ENCODE data around the gene RGP1.

DNA sequence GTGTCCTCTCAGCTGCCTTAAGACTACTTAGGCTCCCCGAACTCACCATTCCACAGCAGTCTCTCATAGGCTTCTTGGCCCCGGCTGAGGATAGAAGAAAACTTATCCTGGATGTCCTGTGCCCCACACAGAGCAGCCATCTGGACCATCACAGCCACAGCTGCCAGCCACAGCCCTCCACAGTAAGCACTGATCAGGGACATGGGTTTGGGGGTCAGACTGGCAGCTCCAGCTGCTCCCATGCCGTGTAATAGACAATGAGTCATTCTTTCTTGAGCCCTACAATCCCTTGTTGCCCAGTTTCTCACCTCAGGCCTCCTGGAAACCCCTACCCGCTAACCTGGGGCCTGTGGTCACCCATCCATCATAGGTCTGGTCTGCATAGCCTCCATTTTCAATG lies 10.9 kb upstream of the RGP1 start:
- TF ChIP-seq, protein P1, sequence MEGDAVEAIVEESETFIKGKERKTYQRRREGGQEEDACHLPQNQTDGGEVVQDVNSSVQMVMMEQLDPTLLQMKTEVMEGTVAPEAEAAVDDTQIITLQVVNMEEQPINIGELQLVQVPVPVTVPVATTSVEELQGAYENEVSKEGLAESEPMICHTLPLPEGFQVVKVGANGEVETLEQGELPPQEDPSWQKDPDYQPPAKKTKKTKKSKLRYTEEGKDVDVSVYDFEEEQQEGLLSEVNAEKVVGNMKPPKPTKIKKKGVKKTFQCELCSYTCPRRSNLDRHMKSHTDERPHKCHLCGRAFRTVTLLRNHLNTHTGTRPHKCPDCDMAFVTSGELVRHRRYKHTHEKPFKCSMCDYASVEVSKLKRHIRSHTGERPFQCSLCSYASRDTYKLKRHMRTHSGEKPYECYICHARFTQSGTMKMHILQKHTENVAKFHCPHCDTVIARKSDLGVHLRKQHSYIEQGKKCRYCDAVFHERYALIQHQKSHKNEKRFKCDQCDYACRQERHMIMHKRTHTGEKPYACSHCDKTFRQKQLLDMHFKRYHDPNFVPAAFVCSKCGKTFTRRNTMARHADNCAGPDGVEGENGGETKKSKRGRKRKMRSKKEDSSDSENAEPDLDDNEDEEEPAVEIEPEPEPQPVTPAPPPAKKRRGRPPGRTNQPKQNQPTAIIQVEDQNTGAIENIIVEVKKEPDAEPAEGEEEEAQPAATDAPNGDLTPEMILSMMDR (IDR thresholded peaks at IDR 0.05; ENCODE audit: low read length) = no peak
- TF ChIP-seq EZH2 (optimal IDR thresholded peaks at IDR 0.05; ENCODE audit: low read depth, low read length) = no peak
